ENCODE measurements around the gene U2AF2. TPM values are rescaled to one million over a fixed set of nuclear protein-coding genes. Genes with fewer than 3 reads are reported as not detected.

The U2AF2 gene
- total and polyA plus RNA-seq, 2 of the 4 experiments (the other 2 are of a cell fraction) = 120 to 260 TPM

- TF ChIP-seq RAD21 (IDR thresholded peaks at IDR 0.05; ENCODE audit: low read length) (no peak), CEBPB (IDR thresholded peaks at IDR 0.05; ENCODE audit: low read depth, low read length) (no peak)
Observed at GRCh38 chr19:55649268-55650125, 5.3 kb upstream of the U2AF2 start (continued).

DNA sequence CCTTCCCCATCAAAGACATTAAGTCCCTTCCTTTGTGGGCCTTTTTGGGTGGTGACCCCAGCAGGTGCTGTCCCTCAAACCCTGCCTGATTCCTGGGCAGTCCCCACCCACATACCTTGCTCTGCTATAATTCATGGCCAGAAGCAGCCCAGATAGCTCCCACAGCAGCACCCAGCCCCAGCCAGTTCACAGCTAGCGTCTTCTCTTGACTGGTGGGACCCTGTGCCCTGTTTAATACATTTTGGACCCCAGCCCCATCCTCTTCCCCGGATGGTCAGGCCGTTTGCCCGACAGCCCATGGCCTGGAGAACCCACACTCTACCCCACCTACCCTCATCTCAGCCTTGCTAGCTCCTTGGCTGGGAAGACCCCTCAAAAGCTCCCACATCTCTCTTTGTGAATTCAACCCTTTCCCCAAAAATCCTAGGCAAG, 4.7 kb upstream of the U2AF2 start:
- no peak overlapping the region for H2BK5ac ChIP-seq (ENCODE audit: low read depth, low read length, poor library complexity, severe bottlenecking)
- BruUV-seq (replicated peaks) = no TSS peak
- H3K56ac ChIP-seq (ENCODE audit: extremely low read depth, insufficient read depth, low read length) = no peak overlapping the region
- no peaks in the 10 kb centered on the region for H3K9me1 ChIP-seq (ENCODE audit: insufficient read depth, low read length)
- no peak overlapping the region for H4K8ac ChIP-seq (ENCODE audit: low read depth in 2 of 2, low read length in 2 of 2)
- H2AFZ ChIP-seq (replicated peaks; ENCODE audit: low read length, poor library complexity) = no peak overlapping the region
- H3K14ac ChIP-seq (replicated peaks; ENCODE audit: low read depth, low read length) = no peak overlapping the region
- WGBS, 2 experiments (ENCODE audit: extremely low coverage in 2 of 2, insufficient read length in 1 of 2) = 100% methylated on average over 1 of the region's 4 CpGs; no CpG with 5 or more reads in 1 of the 2 experiments
- H2AK5ac ChIP-seq (ENCODE audit: low read depth, low read length) = no peak overlapping the region
- H3K36me3 ChIP-seq (ENCODE audit: control insufficient read depth, insufficient read depth, low read length) = peaks cover 13% of the 10 kb centered on the region
- H3K4me2 ChIP-seq (ENCODE audit: low read depth, low read length) = no peak overlapping the region
- H3K18ac ChIP-seq (ENCODE audit: low read depth, low read length) = no peak overlapping the region
- dilution Hi-C loops (cut with HindIII; ENCODE audit: low sequenced_read_pairs, unreplicated experiment) (no loop called here), intact Hi-C loops (cut with micrococcal nuclease) (no loop called here), in situ Hi-C loops (cut with MboI; ENCODE audit: low sequenced_read_pairs) (loop anchor here (25.0 kb wide), 2 partner anchors 1188 to 1513 kb away; partner anchors contain the start of genes CDC42EP5, CNOT3 and LENG9)
- POLR2A ChIA-PET (ENCODE audit: unreplicated experiment) = no interaction called here
- no peak overlapping the region for H2BK20ac ChIP-seq (ENCODE audit: low read depth, low read length)
- no peak overlapping the region for H3K4ac ChIP-seq (ENCODE audit: low read depth, low read length)
- H2BK15ac ChIP-seq (ENCODE audit: low read depth, low read length) = no peak overlapping the region
- no peak overlapping the region for H3K9ac ChIP-seq (ENCODE audit: low read depth, low read length)
- H2AK9ac ChIP-seq (replicated peaks; ENCODE audit: low read depth, low read length, poor library complexity) = no peak overlapping the region
- DNase-seq = no peak
- H4K5ac ChIP-seq (ENCODE audit: low read depth, low read length) = no peak overlapping the region
- H3K4me1 ChIP-seq (ENCODE audit: control insufficient read depth, insufficient read depth, low read length) = peaks cover 5% of the 10 kb centered on the region
- H3K27me3 ChIP-seq (ENCODE audit: control insufficient read depth, insufficient read depth, low read length) = no peaks in the 10 kb centered on the region
- no peak overlapping the region for H4K91ac ChIP-seq (ENCODE audit: insufficient read depth, low read depth, low read length)
- H3K4me3 ChIP-seq (ENCODE audit: insufficient read depth, low read depth, low read length) = no peak overlapping the region
- H2BK120ac ChIP-seq (ENCODE audit: low read depth, low read length) = no peak overlapping the region
- ATAC-seq (ENCODE audit: low read depth) = no peak
- peaks cover 7% of the 10 kb centered on the region for H4K20me1 ChIP-seq (ENCODE audit: insufficient read depth, low read length)
- no peaks in the 10 kb centered on the region for H3K9me3 ChIP-seq (ENCODE audit: control insufficient read depth, insufficient read depth, low read length)
- H3K23ac ChIP-seq (ENCODE audit: low read depth, low read length) = no peak overlapping the region
- H3K79me1 ChIP-seq (ENCODE audit: low read depth in 1 of 2, low read length in 2 of 2) = peaks cover 18 to 32% of the 10 kb centered on the region in 2 experiments
- TF ChIP-seq CEBPB (IDR thresholded peaks at IDR 0.05; ENCODE audit: low read depth, low read length) = no peak
- TF ChIP-seq, protein P1, sequence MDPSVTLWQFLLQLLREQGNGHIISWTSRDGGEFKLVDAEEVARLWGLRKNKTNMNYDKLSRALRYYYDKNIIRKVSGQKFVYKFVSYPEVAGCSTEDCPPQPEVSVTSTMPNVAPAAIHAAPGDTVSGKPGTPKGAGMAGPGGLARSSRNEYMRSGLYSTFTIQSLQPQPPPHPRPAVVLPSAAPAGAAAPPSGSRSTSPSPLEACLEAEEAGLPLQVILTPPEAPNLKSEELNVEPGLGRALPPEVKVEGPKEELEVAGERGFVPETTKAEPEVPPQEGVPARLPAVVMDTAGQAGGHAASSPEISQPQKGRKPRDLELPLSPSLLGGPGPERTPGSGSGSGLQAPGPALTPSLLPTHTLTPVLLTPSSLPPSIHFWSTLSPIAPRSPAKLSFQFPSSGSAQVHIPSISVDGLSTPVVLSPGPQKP (IDR thresholded peaks at IDR 0.05; ENCODE audit: borderline replicate concordance, low read depth, low read length) = no peak
- TF ChIP-seq FOS (IDR thresholded peaks at IDR 0.05; ENCODE audit: low read depth, low read length) = no peak
- no peak for TF ChIP-seq RAD21 (IDR thresholded peaks at IDR 0.05; ENCODE audit: low read length)
- TF ChIP-seq MAFK (IDR thresholded peaks at IDR 0.05; ENCODE audit: low read depth, low read length) = no peak
- no peak for TF ChIP-seq MXI1 (IDR thresholded peaks at IDR 0.05; ENCODE audit: borderline replicate concordance, low read depth, low read length)
- no peak overlapping the region for H3K27ac ChIP-seq (ENCODE audit: insufficient read depth, low read length)
- CTCF ChIA-PET = no interaction called here
